GM18870 (cell line): Measurements from ENCODE around the gene PACRG.

Source experiments
- ATAC-seq: cut with Tn5 transposase; IDR thresholded peaks from one replicate; pipeline ENCODE4 v1.9.1; 2021; ENCODE audit warnings: moderate library complexity; ENCODE audit not compliant: unreplicated experiment

PACRG gene

GRCh38 chr6:163165155-163165910 lies 437.6 kb downstream of the PACRG start:
- no peak for ATAC-seq

- ATAC-seq = no peak
Measured at GRCh38 chr6:163165922-163166321, 438.1 kb downstream of the PACRG start.

- no peak for ATAC-seq
Measured at GRCh38 chr6:163166507-163166906, 438.7 kb downstream of the PACRG start.

- no peak for ATAC-seq
Measured at GRCh38 chr6:163169521-163169920, 441.7 kb downstream of the PACRG start.

- ATAC-seq = peak; percentile 78
Measured at GRCh38 chr6:163170294-163170883, 442.6 kb downstream of the PACRG start.

GRCh38 chr6:163173741-163174140 lies 446.0 kb downstream of the PACRG start:
- no peak for ATAC-seq

GRCh38 chr6:163175301-163175700 lies 447.5 kb downstream of the PACRG start:
- ATAC-seq = no peak

- ATAC-seq = no peak
Measured at GRCh38 chr6:163176097-163176496, 448.3 kb downstream of the PACRG start.

GRCh38 chr6:163177007-163177406 lies 449.2 kb downstream of the PACRG start:
- ATAC-seq = no peak

- no peak for ATAC-seq
Measured at GRCh38 chr6:163177892-163178420, 450.2 kb downstream of the PACRG start.

- no peak for ATAC-seq
Measured at GRCh38 chr6:163179061-163179460, 451.3 kb downstream of the PACRG start.

- no peak for ATAC-seq
Measured at GRCh38 chr6:163179721-163180120, 451.9 kb downstream of the PACRG start.

- ATAC-seq = no peak
Measured at GRCh38 chr6:163180874-163181541, 453.2 kb downstream of the PACRG start.

- ATAC-seq = no peak
Measured at GRCh38 chr6:163181666-163182180, 453.9 kb downstream of the PACRG start.

- ATAC-seq = no peak
Measured at GRCh38 chr6:163182696-163183095, 454.9 kb downstream of the PACRG start.

- no peak for ATAC-seq
Measured at GRCh38 chr6:163183806-163184205, 456.0 kb downstream of the PACRG start.

- no peak for ATAC-seq
Measured at GRCh38 chr6:163185744-163186143, 458.0 kb downstream of the PACRG start.

GRCh38 chr6:163186527-163186926 lies 458.8 kb downstream of the PACRG start:
- no peak for ATAC-seq

- ATAC-seq = no peak
Measured at GRCh38 chr6:163187201-163187600, 459.4 kb downstream of the PACRG start.

GRCh38 chr6:163187606-163188005 lies 459.8 kb downstream of the PACRG start:
- no peak for ATAC-seq

GRCh38 chr6:163188746-163189145 lies 461.0 kb downstream of the PACRG start:
- ATAC-seq = no peak

- no peak for ATAC-seq
Measured at GRCh38 chr6:163189609-163190008, 461.8 kb downstream of the PACRG start.
